Measurements from ENCODE around the gene GFOD1. TPM values are rescaled to one million over a fixed set of nuclear protein-coding genes. Genes with fewer than 3 reads are reported as not detected.

GFOD1 gene
- total and polyA plus RNA-seq, 2 of the 4 experiments (the other 2 are of a cell fraction): 1.8 to 3.4 TPM

DNA sequence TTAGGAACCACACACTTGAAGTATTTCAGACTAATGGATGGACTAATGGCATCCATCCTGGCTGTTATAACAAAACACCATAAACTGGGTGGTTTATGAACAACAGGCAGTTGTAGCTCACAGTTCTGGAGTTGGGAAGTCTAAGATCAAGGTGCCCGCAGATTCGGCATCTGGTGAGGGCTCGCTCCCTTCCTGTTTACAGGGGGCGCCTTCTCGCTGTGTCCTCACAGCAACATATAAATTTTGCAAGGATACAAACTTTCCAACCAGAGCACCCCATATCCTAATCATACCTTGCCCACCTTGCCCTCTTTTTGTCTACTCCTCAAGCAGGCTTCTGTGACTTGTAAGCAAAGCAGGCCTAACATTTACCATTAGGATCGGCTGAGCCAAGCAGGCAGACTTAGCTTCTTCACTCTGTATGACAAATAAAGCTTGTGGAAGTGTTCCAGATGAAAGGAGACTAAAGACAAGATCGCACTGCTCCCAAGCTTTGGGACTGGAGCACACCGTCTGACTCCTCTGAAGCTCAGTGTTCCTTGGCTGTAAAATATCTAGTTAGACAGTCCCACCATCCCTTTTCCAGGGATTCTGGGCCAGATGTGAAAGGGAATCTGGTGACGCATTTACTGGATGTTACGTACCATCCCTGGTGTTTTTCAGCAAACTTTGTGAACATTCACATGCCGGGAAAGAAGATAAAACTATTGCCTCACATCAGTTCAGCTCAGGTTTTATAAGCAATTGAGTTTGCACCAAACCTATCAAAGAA lies 34.9 kb downstream of the GFOD1 start:
- Histone ChIP-seq H4K91ac (ENCODE audit: insufficient read depth, low read depth, low read length) (no peak overlapping the region), H4K8ac (ENCODE audit: low read depth in 2 of 2, low read length in 2 of 2) (no peak overlapping the region), H2BK120ac (ENCODE audit: low read depth, low read length) (no peak overlapping the region), H3K4me2 (ENCODE audit: low read depth, low read length) (no peak overlapping the region), H3K4ac (ENCODE audit: low read depth, low read length) (0 out of 2 replicates have a peak overlapping the region, but pooled peaks have one; percentile 37), H3K79me1 (ENCODE audit: low read depth in 1 of 2, low read length in 2 of 2) (peaks cover 3 to 9% of the 10 kb centered on the region in 2 experiments; a peak in 1 of 4 replicates), H3K18ac (ENCODE audit: low read depth, low read length) (no peak overlapping the region), H2BK5ac (ENCODE audit: low read depth, low read length, poor library complexity, severe bottlenecking) (no peak overlapping the region), H3K56ac (ENCODE audit: extremely low read depth, insufficient read depth, low read length) (no peak overlapping the region), H2AFZ (replicated peaks; ENCODE audit: low read length, poor library complexity) (no peak overlapping the region), H3K36me3 (ENCODE audit: control insufficient read depth, insufficient read depth, low read length) (no peaks in the 10 kb centered on the region), H3K4me1 (ENCODE audit: control insufficient read depth, insufficient read depth, low read length) (peaks cover 14% of the 10 kb centered on the region), H4K5ac (ENCODE audit: low read depth, low read length) (no peak overlapping the region), H2BK15ac (ENCODE audit: low read depth, low read length) (no peak overlapping the region), H2AK5ac (ENCODE audit: low read depth, low read length) (no peak overlapping the region), H3K4me3 (ENCODE audit: insufficient read depth, low read depth, low read length) (no peak overlapping the region), H3K27me3 (ENCODE audit: control insufficient read depth, insufficient read depth, low read length) (no peaks in the 10 kb centered on the region), H3K14ac (replicated peaks; ENCODE audit: low read depth, low read length) (0 out of 2 replicates have a peak overlapping the region, but pooled peaks have one; percentile 1), H3K23ac (ENCODE audit: low read depth, low read length) (no peak overlapping the region), H4K20me1 (ENCODE audit: insufficient read depth, low read length) (no peaks in the 10 kb centered on the region), H3K9me1 (ENCODE audit: insufficient read depth, low read length) (peaks cover 11% of the 10 kb centered on the region; the same call in 1 of the 2 replicates), H3K27ac (ENCODE audit: insufficient read depth, low read length) (no peak overlapping the region), H3K9me3 (ENCODE audit: control insufficient read depth, insufficient read depth, low read length) (no peaks in the 10 kb centered on the region), H2AK9ac (replicated peaks; ENCODE audit: low read depth, low read length, poor library complexity) (no peak overlapping the region), H3K9ac (ENCODE audit: low read depth, low read length) (no peak overlapping the region), H2BK20ac (ENCODE audit: low read depth, low read length) (no peak overlapping the region)
- intact Hi-C loops (cut with micrococcal nuclease): no loop called here
- ChIA-PET CTCF (interaction anchor here (0.6 kb wide), 1 partner anchor 84 kb away, joined by 3 read pairs; no protein-coding TSS in a partner anchor), POLR2A (ENCODE audit: unreplicated experiment) (no interaction called here)
- no peak for DNase-seq
- ATAC-seq (ENCODE audit: low read depth): no peak
- no TSS peak for BruUV-seq (replicated peaks)
- dilution Hi-C loops (cut with HindIII; ENCODE audit: low sequenced_read_pairs, unreplicated experiment): no loop called here
- in situ Hi-C loops (cut with MboI; ENCODE audit: low sequenced_read_pairs): no loop called here
- TF ChIP-seq BHLHE40 (IDR thresholded peaks at IDR 0.05; ENCODE audit: low read depth, low read length): no peak
- TF ChIP-seq, protein P1, sequence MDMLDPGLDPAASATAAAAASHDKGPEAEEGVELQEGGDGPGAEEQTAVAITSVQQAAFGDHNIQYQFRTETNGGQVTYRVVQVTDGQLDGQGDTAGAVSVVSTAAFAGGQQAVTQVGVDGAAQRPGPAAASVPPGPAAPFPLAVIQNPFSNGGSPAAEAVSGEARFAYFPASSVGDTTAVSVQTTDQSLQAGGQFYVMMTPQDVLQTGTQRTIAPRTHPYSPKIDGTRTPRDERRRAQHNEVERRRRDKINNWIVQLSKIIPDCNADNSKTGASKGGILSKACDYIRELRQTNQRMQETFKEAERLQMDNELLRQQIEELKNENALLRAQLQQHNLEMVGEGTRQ (IDR thresholded peaks at IDR 0.05; ENCODE audit: low read depth, low read length): no peak
- TF ChIP-seq RCOR1 (IDR thresholded peaks at IDR 0.05; ENCODE audit: insufficient replicate concordance, low read length): no peak
- no peak for TF ChIP-seq MAFK (IDR thresholded peaks at IDR 0.05; ENCODE audit: low read depth, low read length)
- TF ChIP-seq CTCF (conservative IDR thresholded peaks at IDR 0.05; ENCODE audit: low read depth, low read length): no peak
- TF ChIP-seq ELK1 (IDR thresholded peaks at IDR 0.05; ENCODE audit: borderline replicate concordance, low read depth, low read length): no peak
- no peak for TF ChIP-seq CEBPB (IDR thresholded peaks at IDR 0.05; ENCODE audit: low read depth, low read length)
- TF ChIP-seq CHD1 (IDR thresholded peaks at IDR 0.05; ENCODE audit: low read depth, low read length): no peak
- 88% methylated on average over 3 of the region's 11 CpGs; no CpG with 5 or more reads in 1 of the 2 experiments for WGBS, 2 experiments (ENCODE audit: extremely low coverage in 2 of 2, insufficient read length in 1 of 2)
